H1 (cell line): ENCODE results near the gene KRT12. TPM values are rescaled to one million over a fixed set of nuclear protein-coding genes. Genes with fewer than 3 reads are reported as not detected.

Source experiments
- CTCF ChIA-PET: fragments of 300-600 bp; sonication (Branson Sonifier 250); formaldehyde crosslinking; loops from one replicate; lab custom pipeline; 2021; ENCODE audit not compliant: partially characterized antibody; lab: Charles Lee
- POLR2A ChIA-PET: fragments of 300-600 bp; sonication (Branson Sonifier 250); formaldehyde crosslinking; loops from one replicate; lab custom pipeline; 2021; ENCODE audit warnings: inconsistent platforms; ENCODE audit not compliant: partially characterized antibody; lab: Charles Lee
- DNase-seq, 2 experiments: peaks; one replicate each; pipeline versions ENCODE4 v3.0.0 to v3.0.0-alpha.2; 2010 to 2022; ENCODE audit warnings: low spot score in 2 of 2, low read depth in 1 of 2, mixed read lengths in 1 of 2
- FAIRE-seq: peaks from 2 replicates; lab custom pipeline; 2011; peaks lifted over from hg19 to GRCh38; lab: Jason Lieb, UNC
- H2AFZ ChIP-seq: 2 replicates; pipeline ENCODE4 v1.8.1; 2012; ENCODE audit warnings: low read length, inconsistent platforms
- H2AK5ac ChIP-seq: 2 replicates; pipeline ENCODE4 v1.6.1; 2013; ENCODE audit warnings: low read depth, low read length
- H2BK120ac ChIP-seq: replicated peaks from 2 replicates; pipeline ENCODE3; 2013; ENCODE audit warnings: low read depth, low read length, inconsistent platforms
- H2BK12ac ChIP-seq: 2 replicates; pipeline ENCODE4 v1.6.1; 2013; ENCODE audit warnings: low read depth, low read length
- H2BK15ac ChIP-seq: 2 replicates; pipeline ENCODE4 v1.6.1; 2013; ENCODE audit warnings: low read length
- H2BK20ac ChIP-seq: 2 replicates; pipeline ENCODE4 v1.6.1; 2013; ENCODE audit warnings: low read length
- H2BK5ac ChIP-seq: 2 replicates; pipeline ENCODE4 v1.6.1; 2013; ENCODE audit warnings: low read depth, low read length
- H3K14ac ChIP-seq: 2 replicates; pipeline ENCODE4 v1.6.1; 2013; ENCODE audit warnings: inconsistent platforms; ENCODE audit not compliant: insufficient read length
- H3K18ac ChIP-seq: 2 replicates; pipeline ENCODE4 v1.6.1; 2013; ENCODE audit warnings: low read length; ENCODE audit errors: extremely low read depth
- H3K23ac ChIP-seq: 2 replicates; pipeline ENCODE4 v1.6.1; 2013; ENCODE audit warnings: inconsistent platforms; ENCODE audit not compliant: insufficient read length
- H3K23me2 ChIP-seq: 2 replicates; pipeline ENCODE4 v1.6.1; 2013; ENCODE audit warnings: low read depth, low read length
- H3K27ac ChIP-seq: 2 replicates; pipeline ENCODE4 v1.6.1; 2011; ENCODE audit warnings: low read depth, low read length, inconsistent platforms
- H3K27me3 ChIP-seq, 4 experiments: replicated peaks in 1 of 4; 1 replicate in 1 of 4; 2 replicates in 3 of 4; pipeline versions ENCODE4 v1.6.1 to v1.8.1; 2011 to 2013; ENCODE audit warnings: low read length in 3 of 4, mild to moderate bottlenecking in 3 of 4, inconsistent platforms in 2 of 4, mixed read lengths in 2 of 4, moderate library complexity in 1 of 4; ENCODE audit not compliant: control insufficient read depth in 3 of 4, insufficient read depth in 3 of 4; ENCODE audit errors: extremely low read depth in 1 of 4
- H3K36me3 ChIP-seq, 4 experiments: 2 replicates each; pipeline versions ENCODE4 v1.6.1 to v1.8.1; 2011 to 2013; ENCODE audit warnings: mild to moderate bottlenecking in 4 of 4, low read length in 3 of 4, moderate library complexity in 2 of 4, control low read depth in 1 of 4, inconsistent platforms in 1 of 4; ENCODE audit not compliant: insufficient read depth in 4 of 4, control insufficient read depth in 2 of 4
- H3K4ac ChIP-seq: replicated peaks from 2 replicates; pipeline ENCODE3; 2013; ENCODE audit warnings: low read length, low read depth, mixed read lengths, inconsistent platforms; ENCODE audit not compliant: insufficient read length
- H3K4me1 ChIP-seq, 4 experiments: replicated peaks in 1 of 4; 1 replicate in 1 of 4; 2 replicates in 3 of 4; pipeline versions ENCODE4 v1.6.1 to v1.8.1; 2011 to 2013; ENCODE audit warnings: low read length in 3 of 4, inconsistent platforms in 2 of 4, mixed read lengths in 1 of 4; ENCODE audit not compliant: insufficient read depth in 4 of 4, control insufficient read depth in 3 of 4
- H3K4me2 ChIP-seq, 2 experiments: 2 replicates each; pipeline versions ENCODE4 v1.6.1 to v1.8.1; 2011 to 2013; ENCODE audit warnings: low read depth in 2 of 2, low read length in 2 of 2, control low read depth in 1 of 2, inconsistent platforms in 1 of 2, mild to moderate bottlenecking in 1 of 2; ENCODE audit not compliant: insufficient read depth in 1 of 2
- H3K4me3 ChIP-seq, 4 experiments: fragments of 200-600, 300-600 bp in 1 of 4; sonication (generic), shearing (Covaris generic), sonication (Bioruptor Twin) in 1 of 4; 2 replicates each; pipeline versions ENCODE4 v1.5.1 to v1.8.1; 2011 to 2016; ENCODE audit warnings: low read length in 4 of 4, low read depth in 3 of 4, control low read depth in 2 of 4, inconsistent platforms in 2 of 4, mild to moderate bottlenecking in 2 of 4, mixed read lengths in 1 of 4, moderate library complexity in 1 of 4; ENCODE audit not compliant: insufficient read depth in 2 of 4; ENCODE audit errors: extremely low read depth in 1 of 4
- H3K56ac ChIP-seq: replicated peaks from 2 replicates; pipeline ENCODE3; 2013; ENCODE audit warnings: low read depth, mild to moderate bottlenecking, mixed read lengths, low read length, inconsistent platforms; ENCODE audit not compliant: insufficient read length
- H3K79me1 ChIP-seq: 2 replicates; pipeline ENCODE4 v1.6.1; 2013; ENCODE audit warnings: low read depth, low read length, control low read depth
- H3K79me2 ChIP-seq, 2 experiments: 2 replicates each; pipeline versions ENCODE4 v1.6.1 to v1.8.1; 2012 to 2013; ENCODE audit warnings: low read length in 2 of 2, mild to moderate bottlenecking in 2 of 2, inconsistent platforms in 1 of 2; ENCODE audit not compliant: insufficient read depth in 2 of 2, control insufficient read depth in 1 of 2
- H3K9ac ChIP-seq, 4 experiments: replicated peaks in 1 of 4; 1 replicate in 1 of 4; 2 replicates in 3 of 4; pipeline versions ENCODE4 v1.6.1 to v1.8.1; 2011 to 2013; ENCODE audit warnings: low read depth in 3 of 4, low read length in 3 of 4, control low read depth in 2 of 4, mild to moderate bottlenecking in 2 of 4, moderate library complexity in 2 of 4, inconsistent platforms in 1 of 4; ENCODE audit errors: extremely low read depth in 1 of 4
- H3K9me3 ChIP-seq, 2 experiments: 2 replicates each; pipeline versions ENCODE4 v1.6.1 to v1.8.1; 2012 to 2013; ENCODE audit warnings: mild to moderate bottlenecking in 2 of 2, moderate library complexity in 2 of 2, control low read depth in 1 of 2, inconsistent platforms in 1 of 2, low read depth in 1 of 2, low read length in 1 of 2, mixed read lengths in 1 of 2; ENCODE audit not compliant: insufficient read depth in 2 of 2
- H4K20me1 ChIP-seq, 2 experiments: replicated peaks in 1 of 2; 2 replicates each; pipeline versions ENCODE3 to v1.8.1; 2011 to 2013; ENCODE audit warnings: inconsistent platforms in 2 of 2, low read length in 2 of 2, mild to moderate bottlenecking in 1 of 2; ENCODE audit not compliant: insufficient read depth in 2 of 2, control insufficient read depth in 1 of 2
- H4K5ac ChIP-seq: 2 replicates; pipeline ENCODE4 v1.6.1; 2013; ENCODE audit warnings: low read length, low read depth, mixed read lengths, inconsistent platforms; ENCODE audit not compliant: insufficient read length
- H4K8ac ChIP-seq: 2 replicates; pipeline ENCODE4 v1.8.0; 2013; ENCODE audit warnings: mild to moderate bottlenecking, moderate library complexity, low read length, inconsistent platforms; ENCODE audit not compliant: insufficient read depth; ENCODE audit errors: extremely low read depth
- H4K91ac ChIP-seq: replicated peaks from 2 replicates; pipeline ENCODE3; 2013; ENCODE audit warnings: low read length, mixed read lengths, inconsistent platforms; ENCODE audit not compliant: insufficient read length
- CBX5 ChIP-seq: fragments of 300-800, 300-1000 bp; sonication (generic); IDR thresholded peaks from 2 replicates; pipeline ENCODE4 v1.7.1; 2016; ENCODE audit warnings: antibody characterized with exemption, low read length, low read depth
- CBX8 ChIP-seq: fragments of 300-800, 300-1000 bp; sonication (generic); IDR thresholded peaks from 2 replicates; pipeline ENCODE4 v1.7.1; 2016; ENCODE audit warnings: low read depth, low read length, borderline replicate concordance
- EP300 ChIP-seq, 2 experiments: IDR thresholded peaks; 1 replicate in 1 of 2; 2 replicates in 1 of 2; pipeline ENCODE4 v1.6.1; 2011 to 2012; ENCODE audit warnings: low read depth in 2 of 2, low read length in 2 of 2, mild to moderate bottlenecking in 2 of 2, borderline replicate concordance in 1 of 2, inconsistent platforms in 1 of 2, moderate library complexity in 1 of 2
- KDM5A ChIP-seq: fragments of 200-600 bp; IDR thresholded peaks from 2 replicates; pipeline ENCODE4 v1.7.1; 2012; ENCODE audit warnings: mild to moderate bottlenecking, low read length, inconsistent platforms, mixed read lengths
- NANOG ChIP-seq: IDR thresholded peaks from 2 replicates; pipeline ENCODE4 v1.6.1; 2011; ENCODE audit warnings: low read length, low read depth, mild to moderate bottlenecking, inconsistent platforms; ENCODE audit not compliant: insufficient read depth, poor library complexity, severe bottlenecking
- RAD21 ChIP-seq, 2 experiments: IDR thresholded peaks in 1 of 2; conservative IDR thresholded peaks in 1 of 2; 2 replicates each; pipeline ENCODE4 v1.6.1; 2011; ENCODE audit warnings: low read depth in 2 of 2, low read length in 2 of 2, improper control_type of control experiment in 1 of 2, inconsistent platforms in 1 of 2, mild to moderate bottlenecking in 1 of 2, moderate library complexity in 1 of 2
- RXRA ChIP-seq: IDR thresholded peaks from 2 replicates; pipeline ENCODE4 v1.6.1; 2011; ENCODE audit warnings: low read depth, mild to moderate bottlenecking, low read length, moderate library complexity; ENCODE audit not compliant: insufficient read depth
- SP1 ChIP-seq: IDR thresholded peaks from 2 replicates; pipeline ENCODE4 v1.6.1; 2011; ENCODE audit warnings: low read depth, low read length
- SRF ChIP-seq: IDR thresholded peaks from 2 replicates; pipeline ENCODE4 v1.6.1; 2011; ENCODE audit warnings: mild to moderate bottlenecking, low read depth, low read length, moderate library complexity
- TBP ChIP-seq: IDR thresholded peaks from 2 replicates; pipeline ENCODE4 v1.6.1; 2011; ENCODE audit warnings: low read depth, low read length, improper control_type of control experiment
- TEAD4 ChIP-seq: IDR thresholded peaks from 2 replicates; pipeline ENCODE4 v1.6.1; 2012; ENCODE audit warnings: low read depth, low read length, inconsistent platforms, mixed read lengths
- ZNF274 ChIP-seq: IDR thresholded peaks from 2 replicates; pipeline ENCODE4 v1.7.0; 2012; ENCODE audit warnings: low read length, borderline replicate concordance; ENCODE audit errors: extremely low read depth
- WGBS, 2 experiments: shearing (Covaris generic) in 1 of 2; methylation state at CpG; one replicate each; pipeline versions ENCODE4 v1.1.6 to v1.1.7; 2013 to 2015; ENCODE audit warnings: low lambda C conversion rate in 2 of 2, mixed read lengths in 2 of 2, inconsistent platforms in 1 of 2, low coverage in 1 of 2, missing lambda C conversion rate in 1 of 2; ENCODE audit not compliant: insufficient replicate concordance in 2 of 2, insufficient coverage in 1 of 2, insufficient read length in 1 of 2; ENCODE audit errors: extremely low coverage in 1 of 2, missing lambda C conversion rate in 1 of 2; 5-methylcytosine and 5-hydroxymethylcytosine counted together
- polyA plus RNA-seq, 7 experiments: library from polyadenylated mRNA; depleted of rRNA in 3 of 7; stranded (reverse) in 5 of 7; unstranded in 2 of 7; fragments of >200 nt in 5 of 7; fragments of 200-250 nt in 2 of 7; gene quantifications; 1 replicate in 5 of 7; 2 replicates in 1 of 7; 4 replicates in 1 of 7; pipeline versions ENCODE4 v1.2.1 to v1.2.3, GENCODE V29; 2011 to 2013; ENCODE audit warnings: missing spikeins in 2 of 7, mixed read lengths in 2 of 7
- total RNA-seq: library from RNA; stranded (reverse); fragmentation: NEBNext Ultra II Directional; extraction: Animal tissue kit (Norgen Biotek cat#: 25700); gene quantifications from 2 replicates; pipeline ENCODE4 v1.2.1, GENCODE V29; 2021

KRT12 gene
- total and polyA plus RNA-seq, 2 of the 8 experiments (the other 6 are each of a cell fraction or from before 2014, with no cell fraction given), result not detected

GRCh38 chr17:40903129-40903847, 36.3 kb upstream of the KRT12 start:
- no peak overlapping the region; the same call in 1 of the 2 replicates for H2BK20ac ChIP-seq
- no peak overlapping the region for H3K23ac ChIP-seq
- DNase-seq, result no peak
- no peak overlapping the region for H3K4ac ChIP-seq
- H3K27ac ChIP-seq, result no peak overlapping the region
- H2AFZ ChIP-seq, result no peak overlapping the region
- FAIRE-seq, result no peak
- H3K56ac ChIP-seq, result no peak overlapping the region
- H4K5ac ChIP-seq, result no peak overlapping the region
- H3K4me3 ChIP-seq, result no peak overlapping the region
- H3K9ac ChIP-seq, result no peak overlapping the region
- H3K36me3 ChIP-seq, result no peaks in the 10 kb centered on the region
- H3K14ac ChIP-seq, result no peak overlapping the region
- no peak overlapping the region for H2AK5ac ChIP-seq
- no peak overlapping the region for H4K91ac ChIP-seq
- CTCF ChIA-PET, result interaction anchor here (0.6 to 2.0 kb wide), 4 partner anchors 9 to 769 kb away, joined by 3 to 6 read pairs (median 4); no protein-coding TSS in a partner anchor
- no peaks in the 10 kb centered on the region for H3K27me3 ChIP-seq
- no peak overlapping the region; the same call in 1 of the 2 replicates for H2BK15ac ChIP-seq
- H2BK5ac ChIP-seq, result no peak overlapping the region
- no peak overlapping the region for H3K18ac ChIP-seq
- H3K9me3 ChIP-seq, result no peaks in the 10 kb centered on the region
- H4K8ac ChIP-seq, result no peak overlapping the region
- H3K79me1 ChIP-seq, result no peaks in the 10 kb centered on the region
- no peaks in the 10 kb centered on the region for H3K79me2 ChIP-seq
- H2BK120ac ChIP-seq, result no peak overlapping the region
- no peaks in the 10 kb centered on the region for H4K20me1 ChIP-seq
- H3K4me1 ChIP-seq, result peaks cover 0 to 3% (median 0%) of the 10 kb centered on the region in 4 experiments; a peak in 1 of 7 replicates
- H2BK12ac ChIP-seq, result no peak overlapping the region
- WGBS, 2 experiments, result 82% methylated on average over 12 of the region's 12 CpGs; no CpG with 5 or more reads in 1 of the 2 experiments
- H3K4me2 ChIP-seq, result no peak overlapping the region
- POLR2A ChIA-PET, result no interaction called here
- no peaks in the 10 kb centered on the region; the same call in 1 of the 2 replicates for H3K23me2 ChIP-seq
- no peak for TF ChIP-seq TEAD4
- no peak for TF ChIP-seq CBX8
- TF ChIP-seq TBP, result no peak
- no peak for TF ChIP-seq EP300 (IDR thresholded peaks at IDR 0.05; ENCODE audit: borderline replicate concordance in 1 of 2, low read depth in 2 of 2, low read length in 2 of 2)
- TF ChIP-seq SP1, result no peak
- TF ChIP-seq NANOG, result no peak
- TF ChIP-seq SRF, result no peak
- no peak for TF ChIP-seq KDM5A
- no peak for TF ChIP-seq RXRA
- no peak for TF ChIP-seq ZNF274
- no peak for TF ChIP-seq CBX5
- TF ChIP-seq RAD21 (IDR thresholded peaks at IDR 0.05 in 1 of 2, conservative IDR thresholded peaks at IDR 0.05 in 1 of 2; ENCODE audit: low read depth in 2 of 2, low read length in 2 of 2), result no peak
